HepG2 (cell line): ENCODE data around the gene MTX1. TPM values are rescaled to one million over a fixed set of nuclear protein-coding genes. Genes with fewer than 3 reads are reported as not detected.
A peak's percentile ranks its signal among the peaks of the same experiment; 100 is the strongest.

ENCODE experiments used
- DNMT3B ChIP-seq: conservative IDR thresholded peaks from 2 replicates; pipeline ENCODE4 v1.6.1; 2016; ENCODE audit warnings: missing biosample characterization, control low read depth
- EED ChIP-seq: sonication (generic); formaldehyde crosslinking; IDR thresholded peaks from 2 replicates; pipeline ENCODE4 v1.5.0; 2020; ENCODE audit warnings: mild to moderate bottlenecking, missing genetic modification reagents
- KDM5A ChIP-seq: fragments of 200-600 bp; sonication (generic); IDR thresholded peaks from 2 replicates; pipeline ENCODE4 v1.7.0; 2018; ENCODE audit warnings: antibody characterized with exemption, mild to moderate bottlenecking, low read length, borderline replicate concordance
- ZNF263 ChIP-seq: sonication (generic); formaldehyde crosslinking; IDR thresholded peaks from 2 replicates; pipeline ENCODE4 v1.4.0; 2020; ENCODE audit warnings: missing genetic modification reagents
- ZNF333 ChIP-seq: sonication (generic); formaldehyde crosslinking; IDR thresholded peaks from 2 replicates; pipeline ENCODE4 v1.4.0; 2020; ENCODE audit warnings: mild to moderate bottlenecking, missing genetic modification reagents, borderline replicate concordance
- ZNF354B ChIP-seq: sonication (generic); formaldehyde crosslinking; IDR thresholded peaks from 2 replicates; pipeline ENCODE4 v1.8.0; 2022; ENCODE audit warnings: mild to moderate bottlenecking, missing genetic modification reagents
- ZNF766 ChIP-seq: sonication (generic); formaldehyde crosslinking; IDR thresholded peaks from 2 replicates; pipeline ENCODE4 v1.5.0; 2020; ENCODE audit warnings: missing genetic modification reagents, borderline replicate concordance
- polyA plus RNA-seq, 8 experiments: library from polyadenylated mRNA; depleted of rRNA in 3 of 8; stranded (reverse) in 7 of 8; unstranded in 1 of 8; fragments of >200 nt; fragmentation: Illumina TruSeq in 4 of 8; extraction: Trizol in 4 of 8; gene quantifications; 2 replicates each; pipeline versions ENCODE4 v1.2.1 to v1.2.3, GENCODE V29; 2011 to 2016; ENCODE audit warnings: low read depth in 4 of 8, missing spikeins in 1 of 8, mixed read lengths in 1 of 8; ENCODE audit not compliant: insufficient read depth in 1 of 8
- total RNA-seq, 5 experiments: library from RNA; depleted of rRNA; stranded (reverse); fragments of >200 nt; fragmentation: Illumina TruSeq; extraction: Trizol; gene quantifications; 2 replicates each; pipeline ENCODE4 v1.2.3, GENCODE V29; 2016; ENCODE audit warnings: low read depth in 1 of 5
- TF ChIP-seq, protein P1 (sequence below): sonication (generic); formaldehyde crosslinking; IDR thresholded peaks from 2 replicates; pipeline ENCODE4 v1.4.0; 2020; ENCODE audit warnings: missing genetic modification reagents
- TF ChIP-seq, protein P2 (sequence below): sonication (generic); formaldehyde crosslinking; IDR thresholded peaks from 2 replicates; pipeline ENCODE4 v1.4.0; 2020; ENCODE audit warnings: missing genetic modification reagents
- TF ChIP-seq, protein P3 (sequence below): sonication (generic); formaldehyde crosslinking; IDR thresholded peaks from 2 replicates; pipeline ENCODE4 v1.5.0; 2020; ENCODE audit warnings: mild to moderate bottlenecking, missing genetic modification reagents, moderate library complexity
- TF ChIP-seq, protein P4 (sequence below): sonication (generic); formaldehyde crosslinking; conservative IDR thresholded peaks from 2 replicates; pipeline ENCODE4 v1.4.0; 2020; ENCODE audit warnings: missing genetic modification reagents
- TF ChIP-seq, protein P5 (sequence below): IDR thresholded peaks from 2 replicates; pipeline ENCODE4 v1.6.1; 2016; ENCODE audit warnings: low read depth, control low read depth
- TF ChIP-seq, protein P6 (sequence below): sonication (generic); formaldehyde crosslinking; IDR thresholded peaks from 2 replicates; pipeline ENCODE4 v1.4.0; 2020; ENCODE audit warnings: mild to moderate bottlenecking, missing genetic modification reagents, borderline replicate concordance

Gene MTX1
- total and polyA plus RNA-seq, 2 of the 13 experiments (the other 11 are each of a cell fraction or from before 2014, with no cell fraction given) = 64.5 to 72.6 TPM

DNA sequence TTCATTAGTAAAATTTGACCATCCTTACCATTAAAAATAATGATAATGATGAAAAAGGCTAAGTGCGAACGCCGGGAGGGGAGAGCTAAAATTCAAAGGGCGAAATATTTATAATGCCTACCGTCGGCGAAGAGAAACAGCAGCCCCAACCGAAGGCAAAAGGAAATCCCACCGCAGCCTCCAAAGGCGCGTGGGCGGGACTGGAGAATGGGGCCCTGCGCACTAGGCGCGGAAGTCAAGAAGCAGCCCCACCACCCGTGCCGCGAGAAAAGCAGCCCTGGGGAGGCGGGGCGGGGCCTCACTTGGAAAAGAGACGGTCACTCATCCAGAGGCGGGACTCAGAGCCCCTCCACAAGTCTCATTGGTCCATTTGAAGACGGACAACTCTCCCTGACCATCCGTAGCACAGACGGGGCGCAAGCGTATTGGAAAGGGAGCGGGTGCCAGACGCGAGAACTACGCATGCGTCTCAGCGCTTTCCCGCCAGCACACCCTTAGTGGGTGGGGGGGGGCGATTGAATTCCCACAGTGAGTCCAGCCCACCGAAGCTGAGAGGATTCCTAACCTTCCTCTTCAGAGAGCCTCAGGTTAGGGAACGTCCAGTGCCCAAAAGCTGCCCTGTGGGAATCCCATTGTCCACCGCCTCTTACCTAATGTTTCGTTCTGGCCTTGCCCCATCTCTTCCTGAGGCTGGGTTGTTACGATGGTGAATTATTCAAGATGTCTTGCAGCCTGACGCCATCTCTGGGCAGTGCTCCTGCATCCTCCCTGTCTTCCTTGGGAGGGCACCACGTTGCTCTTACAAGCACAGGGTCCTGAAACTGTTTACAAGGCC lies 19.0 kb downstream of the MTX1 start (continued):
- TF ChIP-seq, protein P1, sequence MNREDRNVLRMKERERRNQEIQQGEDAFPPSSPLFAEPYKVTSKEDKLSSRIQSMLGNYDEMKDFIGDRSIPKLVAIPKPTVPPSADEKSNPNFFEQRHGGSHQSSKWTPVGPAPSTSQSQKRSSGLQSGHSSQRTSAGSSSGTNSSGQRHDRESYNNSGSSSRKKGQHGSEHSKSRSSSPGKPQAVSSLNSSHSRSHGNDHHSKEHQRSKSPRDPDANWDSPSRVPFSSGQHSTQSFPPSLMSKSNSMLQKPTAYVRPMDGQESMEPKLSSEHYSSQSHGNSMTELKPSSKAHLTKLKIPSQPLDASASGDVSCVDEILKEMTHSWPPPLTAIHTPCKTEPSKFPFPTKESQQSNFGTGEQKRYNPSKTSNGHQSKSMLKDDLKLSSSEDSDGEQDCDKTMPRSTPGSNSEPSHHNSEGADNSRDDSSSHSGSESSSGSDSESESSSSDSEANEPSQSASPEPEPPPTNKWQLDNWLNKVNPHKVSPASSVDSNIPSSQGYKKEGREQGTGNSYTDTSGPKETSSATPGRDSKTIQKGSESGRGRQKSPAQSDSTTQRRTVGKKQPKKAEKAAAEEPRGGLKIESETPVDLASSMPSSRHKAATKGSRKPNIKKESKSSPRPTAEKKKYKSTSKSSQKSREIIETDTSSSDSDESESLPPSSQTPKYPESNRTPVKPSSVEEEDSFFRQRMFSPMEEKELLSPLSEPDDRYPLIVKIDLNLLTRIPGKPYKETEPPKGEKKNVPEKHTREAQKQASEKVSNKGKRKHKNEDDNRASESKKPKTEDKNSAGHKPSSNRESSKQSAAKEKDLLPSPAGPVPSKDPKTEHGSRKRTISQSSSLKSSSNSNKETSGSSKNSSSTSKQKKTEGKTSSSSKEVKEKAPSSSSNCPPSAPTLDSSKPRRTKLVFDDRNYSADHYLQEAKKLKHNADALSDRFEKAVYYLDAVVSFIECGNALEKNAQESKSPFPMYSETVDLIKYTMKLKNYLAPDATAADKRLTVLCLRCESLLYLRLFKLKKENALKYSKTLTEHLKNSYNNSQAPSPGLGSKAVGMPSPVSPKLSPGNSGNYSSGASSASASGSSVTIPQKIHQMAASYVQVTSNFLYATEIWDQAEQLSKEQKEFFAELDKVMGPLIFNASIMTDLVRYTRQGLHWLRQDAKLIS (CRISPR knock-in tag) = 0 out of 2 replicates have a peak, but pooled peaks have one; percentile 42
- TF ChIP-seq DNMT3B (no peak), ZNF263 (CRISPR knock-in tag) (no peak), ZNF333 (CRISPR knock-in tag) (no peak), KDM5A (peak; percentile 74; the same call in 1 of the 2 replicates), ZNF354B (CRISPR knock-in tag) (no peak), EED (CRISPR knock-in tag) (no peak), ZNF766 (no peak)
- TF ChIP-seq, protein P2, sequence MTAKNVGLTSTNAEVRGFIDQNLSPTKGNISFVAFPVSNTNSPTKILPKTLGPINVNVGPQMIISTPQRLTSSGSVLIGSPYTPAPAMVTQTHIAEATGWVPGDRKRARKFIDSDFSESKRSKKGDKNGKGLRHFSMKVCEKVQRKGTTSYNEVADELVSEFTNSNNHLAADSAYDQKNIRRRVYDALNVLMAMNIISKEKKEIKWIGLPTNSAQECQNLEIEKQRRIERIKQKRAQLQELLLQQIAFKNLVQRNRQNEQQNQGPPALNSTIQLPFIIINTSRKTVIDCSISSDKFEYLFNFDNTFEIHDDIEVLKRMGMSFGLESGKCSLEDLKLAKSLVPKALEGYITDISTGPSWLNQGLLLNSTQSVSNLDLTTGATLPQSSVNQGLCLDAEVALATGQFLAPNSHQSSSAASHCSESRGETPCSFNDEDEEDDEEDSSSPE (CRISPR knock-in tag) = peak; percentile 98
- TF ChIP-seq, protein P3, sequence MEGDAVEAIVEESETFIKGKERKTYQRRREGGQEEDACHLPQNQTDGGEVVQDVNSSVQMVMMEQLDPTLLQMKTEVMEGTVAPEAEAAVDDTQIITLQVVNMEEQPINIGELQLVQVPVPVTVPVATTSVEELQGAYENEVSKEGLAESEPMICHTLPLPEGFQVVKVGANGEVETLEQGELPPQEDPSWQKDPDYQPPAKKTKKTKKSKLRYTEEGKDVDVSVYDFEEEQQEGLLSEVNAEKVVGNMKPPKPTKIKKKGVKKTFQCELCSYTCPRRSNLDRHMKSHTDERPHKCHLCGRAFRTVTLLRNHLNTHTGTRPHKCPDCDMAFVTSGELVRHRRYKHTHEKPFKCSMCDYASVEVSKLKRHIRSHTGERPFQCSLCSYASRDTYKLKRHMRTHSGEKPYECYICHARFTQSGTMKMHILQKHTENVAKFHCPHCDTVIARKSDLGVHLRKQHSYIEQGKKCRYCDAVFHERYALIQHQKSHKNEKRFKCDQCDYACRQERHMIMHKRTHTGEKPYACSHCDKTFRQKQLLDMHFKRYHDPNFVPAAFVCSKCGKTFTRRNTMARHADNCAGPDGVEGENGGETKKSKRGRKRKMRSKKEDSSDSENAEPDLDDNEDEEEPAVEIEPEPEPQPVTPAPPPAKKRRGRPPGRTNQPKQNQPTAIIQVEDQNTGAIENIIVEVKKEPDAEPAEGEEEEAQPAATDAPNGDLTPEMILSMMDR (CRISPR knock-in tag) = no peak
- TF ChIP-seq, protein P4, sequence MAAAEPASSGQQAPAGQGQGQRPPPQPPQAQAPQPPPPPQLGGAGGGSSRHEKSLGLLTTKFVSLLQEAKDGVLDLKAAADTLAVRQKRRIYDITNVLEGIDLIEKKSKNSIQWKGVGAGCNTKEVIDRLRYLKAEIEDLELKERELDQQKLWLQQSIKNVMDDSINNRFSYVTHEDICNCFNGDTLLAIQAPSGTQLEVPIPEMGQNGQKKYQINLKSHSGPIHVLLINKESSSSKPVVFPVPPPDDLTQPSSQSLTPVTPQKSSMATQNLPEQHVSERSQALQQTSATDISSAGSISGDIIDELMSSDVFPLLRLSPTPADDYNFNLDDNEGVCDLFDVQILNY (CRISPR knock-in tag) = peak; percentile 88
- TF ChIP-seq, protein P5, sequence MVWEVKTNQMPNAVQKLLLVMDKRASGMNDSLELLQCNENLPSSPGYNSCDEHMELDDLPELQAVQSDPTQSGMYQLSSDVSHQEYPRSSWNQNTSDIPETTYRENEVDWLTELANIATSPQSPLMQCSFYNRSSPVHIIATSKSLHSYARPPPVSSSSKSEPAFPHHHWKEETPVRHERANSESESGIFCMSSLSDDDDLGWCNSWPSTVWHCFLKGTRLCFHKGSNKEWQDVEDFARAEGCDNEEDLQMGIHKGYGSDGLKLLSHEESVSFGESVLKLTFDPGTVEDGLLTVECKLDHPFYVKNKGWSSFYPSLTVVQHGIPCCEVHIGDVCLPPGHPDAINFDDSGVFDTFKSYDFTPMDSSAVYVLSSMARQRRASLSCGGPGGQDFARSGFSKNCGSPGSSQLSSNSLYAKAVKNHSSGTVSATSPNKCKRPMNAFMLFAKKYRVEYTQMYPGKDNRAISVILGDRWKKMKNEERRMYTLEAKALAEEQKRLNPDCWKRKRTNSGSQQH = no peak; the same call in 1 of the 2 replicates
- TF ChIP-seq, protein P6, sequence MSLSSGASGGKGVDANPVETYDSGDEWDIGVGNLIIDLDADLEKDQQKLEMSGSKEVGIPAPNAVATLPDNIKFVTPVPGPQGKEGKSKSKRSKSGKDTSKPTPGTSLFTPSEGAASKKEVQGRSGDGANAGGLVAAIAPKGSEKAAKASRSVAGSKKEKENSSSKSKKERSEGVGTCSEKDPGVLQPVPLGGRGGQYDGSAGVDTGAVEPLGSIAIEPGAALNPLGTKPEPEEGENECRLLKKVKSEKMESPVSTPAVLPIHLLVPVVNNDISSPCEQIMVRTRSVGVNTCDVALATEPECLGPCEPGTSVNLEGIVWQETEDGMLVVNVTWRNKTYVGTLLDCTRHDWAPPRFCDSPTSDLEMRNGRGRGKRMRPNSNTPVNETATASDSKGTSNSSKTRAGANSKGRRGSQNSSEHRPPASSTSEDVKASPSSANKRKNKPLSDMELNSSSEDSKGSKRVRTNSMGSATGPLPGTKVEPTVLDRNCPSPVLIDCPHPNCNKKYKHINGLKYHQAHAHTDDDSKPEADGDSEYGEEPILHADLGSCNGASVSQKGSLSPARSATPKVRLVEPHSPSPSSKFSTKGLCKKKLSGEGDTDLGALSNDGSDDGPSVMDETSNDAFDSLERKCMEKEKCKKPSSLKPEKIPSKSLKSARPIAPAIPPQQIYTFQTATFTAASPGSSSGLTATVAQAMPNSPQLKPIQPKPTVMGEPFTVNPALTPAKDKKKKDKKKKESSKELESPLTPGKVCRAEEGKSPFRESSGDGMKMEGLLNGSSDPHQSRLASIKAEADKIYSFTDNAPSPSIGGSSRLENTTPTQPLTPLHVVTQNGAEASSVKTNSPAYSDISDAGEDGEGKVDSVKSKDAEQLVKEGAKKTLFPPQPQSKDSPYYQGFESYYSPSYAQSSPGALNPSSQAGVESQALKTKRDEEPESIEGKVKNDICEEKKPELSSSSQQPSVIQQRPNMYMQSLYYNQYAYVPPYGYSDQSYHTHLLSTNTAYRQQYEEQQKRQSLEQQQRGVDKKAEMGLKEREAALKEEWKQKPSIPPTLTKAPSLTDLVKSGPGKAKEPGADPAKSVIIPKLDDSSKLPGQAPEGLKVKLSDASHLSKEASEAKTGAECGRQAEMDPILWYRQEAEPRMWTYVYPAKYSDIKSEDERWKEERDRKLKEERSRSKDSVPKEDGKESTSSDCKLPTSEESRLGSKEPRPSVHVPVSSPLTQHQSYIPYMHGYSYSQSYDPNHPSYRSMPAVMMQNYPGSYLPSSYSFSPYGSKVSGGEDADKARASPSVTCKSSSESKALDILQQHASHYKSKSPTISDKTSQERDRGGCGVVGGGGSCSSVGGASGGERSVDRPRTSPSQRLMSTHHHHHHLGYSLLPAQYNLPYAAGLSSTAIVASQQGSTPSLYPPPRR (CRISPR knock-in tag) = no peak
